ENCODE data around the gene RALGAPA2.

Gene RALGAPA2

DNA sequence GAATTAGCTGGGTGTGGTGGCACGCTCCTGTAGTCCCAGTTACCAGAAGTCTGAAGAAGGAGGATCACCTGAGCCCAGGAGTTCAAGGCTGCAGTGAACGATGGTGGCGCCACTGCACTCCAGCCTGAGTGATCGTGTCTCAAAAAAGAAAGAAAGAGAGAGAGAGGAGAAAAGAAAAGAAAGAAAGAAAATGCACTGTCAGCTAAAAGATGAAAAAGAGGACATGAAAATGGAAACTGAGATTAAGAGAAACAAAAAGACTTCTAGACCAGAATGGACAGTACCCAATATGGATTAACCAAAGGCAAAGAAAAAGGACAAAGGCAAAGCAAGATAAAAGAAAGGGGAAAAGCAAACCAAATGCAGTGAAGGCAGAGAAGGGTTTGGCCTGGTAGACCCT is 9.0 kb upstream of the RALGAPA2 start:
- no peak for DNase-seq (ENCODE audit: low read depth in 2 of 2)

DNA sequence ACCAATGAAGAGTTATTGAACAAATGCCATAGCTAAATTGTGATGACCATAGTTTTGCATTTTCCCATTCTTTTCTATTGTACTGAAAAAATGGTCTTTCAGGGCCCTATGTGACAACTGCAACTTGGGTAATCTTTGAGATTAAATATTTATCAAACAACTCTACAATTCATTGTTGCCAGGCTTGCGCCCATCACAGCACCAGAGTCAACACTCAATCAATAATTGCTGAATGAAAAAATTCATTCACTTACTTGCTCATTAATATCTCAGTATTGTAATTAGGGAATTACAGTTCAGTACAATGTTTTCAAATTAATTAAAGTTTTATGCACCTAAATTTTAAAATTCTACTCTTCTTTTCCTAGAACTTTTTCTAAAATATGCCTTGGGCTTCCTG is 7.7 kb upstream of the RALGAPA2 start:
- DNase-seq (ENCODE audit: low read depth in 2 of 2), result no peak

DNA sequence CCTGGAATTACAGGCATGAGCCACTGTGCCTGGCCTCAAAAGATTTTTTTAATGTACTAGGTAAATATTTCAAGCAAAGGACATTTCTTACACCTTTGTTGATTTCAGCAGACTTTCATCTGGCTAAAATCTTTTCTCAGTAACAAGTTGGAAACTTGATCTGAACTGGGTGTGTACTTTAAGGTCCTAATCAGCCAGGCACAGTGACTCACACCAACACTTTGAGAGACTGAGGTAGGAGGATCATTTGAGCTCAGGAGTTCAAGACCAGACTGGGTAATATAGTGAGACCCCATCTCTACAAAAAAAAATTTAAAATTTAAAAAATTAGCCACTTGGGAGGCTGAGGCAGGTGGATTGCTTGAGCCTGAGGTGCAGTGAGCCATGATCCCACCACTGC is 7.0 kb upstream of the RALGAPA2 start:
- no peak for DNase-seq (ENCODE audit: low read depth in 2 of 2)

DNA sequence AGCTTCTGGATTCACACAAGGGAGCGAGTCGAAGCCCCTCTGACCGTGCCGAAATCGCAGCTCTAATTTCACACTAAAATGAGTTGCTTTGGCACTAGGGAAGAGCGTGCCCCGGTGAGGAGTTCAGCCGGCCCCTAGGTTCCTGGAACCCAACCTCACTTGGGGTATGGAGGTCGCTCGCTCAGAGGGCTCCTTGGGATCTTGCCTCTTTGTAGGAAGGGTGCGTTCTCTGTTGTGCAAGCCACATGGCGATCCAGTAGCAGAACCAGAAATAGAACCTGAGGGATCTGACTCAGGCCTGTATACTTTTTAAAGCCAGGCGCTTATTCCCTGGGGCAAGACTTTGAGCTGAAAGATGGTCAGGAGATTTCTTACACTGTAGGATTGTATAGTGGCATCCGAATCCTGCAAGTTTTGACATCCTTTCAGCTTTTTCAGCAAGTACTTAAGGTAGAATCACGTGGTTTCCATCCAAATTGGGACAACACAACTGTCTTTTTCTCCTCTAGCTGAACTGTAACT is 861 bp upstream of the RALGAPA2 start:
- no peak for DNase-seq (ENCODE audit: low read depth in 2 of 2)

DNA sequence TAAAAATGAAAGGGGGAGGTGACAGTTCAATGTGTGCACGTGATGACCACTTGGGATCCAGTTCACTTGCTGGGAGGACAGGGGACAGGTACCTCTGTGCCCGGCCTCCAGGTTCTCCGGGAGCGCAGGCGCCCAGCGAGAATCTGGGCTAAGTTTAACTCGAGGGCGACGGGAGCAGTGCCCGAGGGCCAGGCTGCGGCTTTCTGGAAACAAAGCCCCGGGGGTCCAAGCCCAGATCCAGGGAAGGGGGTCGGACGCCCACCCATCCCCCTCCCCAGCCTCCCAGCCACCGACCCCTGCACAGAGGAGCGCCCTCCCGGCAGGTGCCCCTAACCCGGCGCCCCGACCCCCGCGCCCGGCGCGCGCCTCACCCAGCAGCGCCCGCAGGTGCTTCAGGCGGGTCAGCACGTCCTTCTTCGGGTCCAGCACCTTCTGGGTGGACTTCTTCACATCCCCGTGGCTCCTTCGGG is 405 bp downstream of the RALGAPA2 start:
- DNase-seq (ENCODE audit: low read depth in 2 of 2), result no peak

DNA sequence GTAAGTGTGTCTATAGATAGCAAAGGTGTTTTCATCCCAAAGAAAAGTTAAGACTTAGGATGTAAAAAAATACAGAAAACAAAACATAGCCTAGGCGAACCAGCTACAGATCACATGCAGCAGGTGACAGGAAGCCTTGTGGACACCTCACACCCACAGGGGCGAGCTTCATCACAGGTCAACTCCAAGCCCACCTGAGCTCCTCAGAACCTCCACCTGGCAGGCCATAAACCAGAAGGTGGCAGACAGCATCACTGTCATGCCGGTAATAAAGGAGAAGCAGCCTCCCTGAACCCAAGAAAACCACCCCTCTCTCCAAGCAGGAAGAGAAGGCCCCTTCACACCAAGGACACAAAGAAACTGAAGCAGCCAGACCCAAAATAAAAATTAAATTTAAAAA is 1.0 kb downstream of the RALGAPA2 start:
- DNase-seq (ENCODE audit: low read depth in 2 of 2), result no peak

DNA sequence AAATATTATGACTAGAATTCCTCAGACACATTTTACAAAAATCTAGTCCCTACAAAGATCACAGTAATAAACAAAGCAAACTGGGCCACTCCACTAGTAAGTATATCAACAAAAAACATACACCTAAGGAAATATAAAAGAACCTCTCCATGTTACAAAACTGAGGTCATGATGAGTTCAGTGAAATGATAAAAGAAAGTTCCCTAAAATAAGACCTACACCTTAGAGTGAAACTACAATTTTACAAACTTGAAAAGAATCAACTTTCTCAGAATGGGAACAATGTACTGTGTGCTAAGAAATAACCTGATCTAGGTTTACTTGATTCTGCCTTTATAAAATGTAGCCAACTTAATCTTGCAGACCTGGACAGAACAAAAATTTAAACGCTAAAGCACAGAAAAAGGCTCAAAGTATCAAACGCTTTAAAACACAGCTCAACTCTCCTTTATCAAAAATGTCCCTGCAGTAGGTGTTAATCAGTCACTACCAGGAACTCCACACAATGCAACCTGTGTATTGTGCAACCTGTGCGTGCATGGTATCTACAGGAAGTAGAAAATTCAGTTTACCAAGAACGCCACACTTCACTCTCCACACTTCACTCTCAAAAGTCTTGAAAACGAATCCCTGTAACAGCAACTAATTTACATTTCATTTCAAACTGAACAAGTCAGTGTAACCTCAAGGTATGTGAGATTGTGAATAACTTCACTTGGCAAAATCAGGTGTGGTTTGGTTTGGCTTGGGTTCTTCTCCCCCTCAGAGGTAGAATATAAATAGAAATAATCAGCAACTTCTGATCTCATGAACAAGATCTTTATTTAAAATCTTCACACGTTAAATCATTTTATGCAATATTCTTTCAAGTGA is 1.8 kb downstream of the RALGAPA2 start:
- no peak for DNase-seq (ENCODE audit: low read depth in 2 of 2)

DNA sequence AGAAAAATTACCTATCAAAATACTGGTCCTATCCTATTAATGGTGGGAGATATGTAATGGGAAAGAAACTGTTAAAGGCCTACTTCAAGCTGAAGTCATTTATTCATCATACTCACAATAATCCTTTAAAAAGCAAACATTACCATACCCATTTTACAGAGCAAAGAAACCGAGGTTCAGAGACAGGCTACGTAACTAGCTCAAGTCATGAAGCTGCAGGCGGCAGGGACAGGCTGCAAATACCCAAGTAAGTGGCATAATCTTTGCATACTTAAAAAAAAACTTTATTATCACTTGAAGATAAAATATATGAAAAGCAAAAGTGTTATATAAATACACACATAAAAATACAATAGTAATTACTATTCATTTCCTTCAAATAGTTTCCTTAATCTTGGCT is 2.6 kb downstream of the RALGAPA2 start:
- DNase-seq (ENCODE audit: low read depth in 2 of 2), result no peak

DNA sequence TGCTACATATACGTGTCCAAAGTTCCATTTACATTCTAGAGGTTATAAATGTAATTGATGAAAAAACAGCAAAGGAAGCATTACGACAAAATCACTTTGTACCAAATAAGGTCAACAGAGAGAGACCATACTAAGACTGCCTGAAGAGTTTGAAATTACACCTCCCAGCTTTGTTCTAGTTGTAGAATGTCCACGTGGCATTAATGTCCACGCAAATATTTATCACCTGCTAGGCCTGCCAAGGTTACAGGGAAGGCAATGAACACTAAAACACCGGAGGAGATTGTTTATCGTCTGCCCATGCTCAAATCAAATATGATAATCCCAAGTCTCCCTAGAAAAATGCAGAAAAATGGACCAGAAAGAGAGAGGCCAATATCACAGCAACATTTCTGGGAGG is 6.2 kb downstream of the RALGAPA2 start:
- DNase-seq (ENCODE audit: low read depth in 2 of 2), result no peak

DNA sequence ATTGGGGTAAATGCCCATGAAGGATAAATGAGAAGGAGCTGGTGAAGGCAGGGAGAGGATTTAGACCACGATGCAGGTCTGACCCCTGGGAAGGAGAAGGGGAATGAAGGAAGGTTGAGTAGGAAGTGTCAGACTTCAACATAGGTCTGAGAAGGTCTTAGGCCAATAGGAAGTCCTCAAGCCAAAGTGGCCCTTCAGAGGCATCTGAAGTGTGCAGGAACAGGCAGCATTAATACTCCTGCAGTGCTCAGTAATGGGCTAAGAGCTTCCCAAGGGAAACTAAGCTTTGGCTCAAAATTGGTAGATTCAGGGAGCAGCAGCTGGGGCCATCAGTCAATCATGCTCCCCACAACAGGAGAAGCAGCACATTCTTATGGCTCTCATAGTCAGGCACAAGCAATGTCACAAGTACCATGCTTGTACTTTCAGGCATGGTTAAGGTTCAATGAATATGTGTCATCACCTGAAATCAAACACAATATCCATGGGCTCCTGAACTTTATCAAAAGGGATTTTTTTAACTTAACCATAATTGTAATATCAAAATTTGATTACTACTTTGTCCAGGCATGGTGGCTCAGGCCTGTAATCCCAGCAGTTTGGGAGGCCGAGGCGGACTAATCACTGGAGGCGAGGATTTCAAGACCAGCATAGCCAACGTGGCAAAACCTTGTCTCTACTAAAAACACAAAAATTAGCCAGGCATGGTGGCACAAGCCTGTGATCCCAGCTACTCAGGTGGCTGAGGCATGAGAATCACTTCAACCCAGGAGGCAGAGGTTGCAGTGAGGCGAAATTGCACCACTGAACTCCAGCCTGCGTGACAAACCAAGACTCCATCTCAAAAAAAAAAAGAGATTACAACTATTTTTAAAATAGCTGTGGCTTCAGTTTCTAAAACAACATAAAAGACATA is 9.9 kb downstream of the RALGAPA2 start:
- DNase-seq (ENCODE audit: low read depth in 2 of 2), result no peak

DNA sequence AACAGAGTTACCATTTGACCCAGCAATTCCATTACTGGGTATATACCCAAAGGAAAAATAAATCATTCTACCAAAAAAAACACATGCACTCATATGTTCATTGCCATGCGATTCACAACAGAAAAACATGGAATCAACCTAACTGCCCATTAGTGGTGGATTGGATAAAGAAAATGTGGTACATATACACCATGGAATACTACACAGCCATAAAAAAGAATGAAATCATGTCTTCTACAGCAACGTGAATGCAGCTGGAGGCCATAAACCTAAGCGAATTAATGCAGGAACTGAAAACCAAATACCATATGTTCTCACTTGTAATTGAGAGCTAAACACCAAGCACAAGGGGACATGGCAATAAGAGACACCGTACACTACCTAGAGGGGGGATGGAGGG is 12.5 kb downstream of the RALGAPA2 start:
- no peak for DNase-seq (ENCODE audit: low read depth in 2 of 2)

DNA sequence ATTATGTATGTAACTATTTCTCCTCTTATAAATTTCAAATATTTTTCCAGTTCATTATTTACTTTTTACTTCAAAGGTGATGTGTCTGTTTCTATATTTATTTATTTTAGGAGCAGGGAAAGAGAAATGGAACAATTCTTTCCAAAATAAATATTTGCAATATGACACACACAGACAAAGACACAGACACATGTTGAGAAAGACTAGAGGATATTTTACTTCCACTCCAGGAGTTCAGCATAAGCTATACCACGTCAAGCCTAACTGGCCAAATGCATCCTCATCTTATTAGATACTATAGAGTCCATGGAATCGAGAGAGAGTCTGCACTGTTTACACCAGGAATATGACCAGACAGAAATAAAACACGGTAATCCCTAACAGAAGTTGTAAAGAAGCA is 13.3 kb downstream of the RALGAPA2 start:
- no peak for DNase-seq (ENCODE audit: low read depth in 2 of 2)

DNA sequence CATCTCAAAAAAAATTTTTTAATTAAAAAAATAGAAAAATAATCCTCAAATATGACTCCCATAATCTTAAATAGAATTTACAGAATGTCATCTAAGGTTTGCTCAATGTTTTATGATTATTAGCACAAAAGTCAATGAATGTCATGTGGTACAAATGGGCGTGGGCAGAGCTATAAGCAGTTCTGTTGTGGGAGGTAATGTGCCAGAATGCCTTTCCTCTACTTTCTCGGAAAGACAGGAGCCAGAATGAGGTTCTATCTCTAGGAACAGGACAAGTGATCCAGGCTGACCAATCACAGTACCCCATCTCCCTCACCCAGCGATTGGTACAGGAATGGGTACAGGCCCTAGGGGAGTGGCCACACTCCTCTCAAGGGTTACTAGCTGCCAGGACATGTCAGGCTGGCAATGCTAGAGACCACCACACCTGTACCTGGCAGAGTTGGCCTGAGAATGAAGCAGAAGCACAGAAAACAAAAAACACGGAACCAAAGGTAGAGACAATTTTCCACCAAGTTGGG is 15.1 kb downstream of the RALGAPA2 start:
- no peak for DNase-seq (ENCODE audit: low read depth in 2 of 2)

DNA sequence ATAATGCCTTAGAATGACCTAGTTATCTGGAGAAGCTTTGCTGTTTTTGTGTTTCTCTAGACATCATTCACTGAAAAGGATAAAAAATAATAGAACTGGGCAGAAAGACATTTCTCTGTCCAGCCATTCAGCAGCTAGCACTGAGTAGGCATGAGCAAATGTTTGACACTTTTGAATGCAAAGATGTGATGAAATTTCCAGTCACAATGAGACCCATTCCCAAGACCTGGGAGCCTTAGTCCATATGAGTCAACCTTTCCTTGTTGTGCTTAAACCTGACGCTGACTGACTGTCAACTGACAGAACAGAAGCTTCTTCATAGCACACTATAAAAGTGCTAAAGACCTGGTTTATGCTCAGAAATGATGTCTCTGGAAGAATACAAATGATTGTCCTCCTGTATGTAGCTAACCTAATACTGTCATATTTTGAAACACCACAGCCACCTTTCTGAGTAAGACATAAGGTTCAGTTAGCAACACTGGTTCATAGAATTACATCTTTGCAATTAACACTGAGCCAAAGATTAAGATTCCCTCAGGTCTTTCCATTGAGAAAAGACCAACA is 17.1 kb downstream of the RALGAPA2 start:
- DNase-seq (ENCODE audit: low read depth in 2 of 2), result no peak

DNA sequence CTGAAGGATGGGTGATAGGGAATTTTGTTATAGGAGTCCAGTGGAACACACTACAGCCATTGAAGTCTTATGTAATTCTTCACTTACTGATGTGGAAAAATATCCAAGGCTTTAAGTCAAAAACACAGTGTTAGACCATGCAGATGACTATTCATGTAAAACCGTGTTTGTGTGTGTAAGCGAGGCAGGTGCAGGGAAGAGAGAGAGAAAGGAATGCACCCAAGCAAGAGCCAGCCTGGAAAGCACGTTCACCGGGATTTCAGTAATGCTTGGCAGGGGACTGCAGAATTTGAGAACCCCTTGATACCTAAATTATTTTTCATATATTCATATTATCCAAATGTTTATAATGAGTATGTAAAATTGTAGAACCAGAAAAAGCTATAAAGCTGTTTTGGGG is 17.9 kb downstream of the RALGAPA2 start:
- DNase-seq (ENCODE audit: low read depth in 2 of 2), result no peak

DNA sequence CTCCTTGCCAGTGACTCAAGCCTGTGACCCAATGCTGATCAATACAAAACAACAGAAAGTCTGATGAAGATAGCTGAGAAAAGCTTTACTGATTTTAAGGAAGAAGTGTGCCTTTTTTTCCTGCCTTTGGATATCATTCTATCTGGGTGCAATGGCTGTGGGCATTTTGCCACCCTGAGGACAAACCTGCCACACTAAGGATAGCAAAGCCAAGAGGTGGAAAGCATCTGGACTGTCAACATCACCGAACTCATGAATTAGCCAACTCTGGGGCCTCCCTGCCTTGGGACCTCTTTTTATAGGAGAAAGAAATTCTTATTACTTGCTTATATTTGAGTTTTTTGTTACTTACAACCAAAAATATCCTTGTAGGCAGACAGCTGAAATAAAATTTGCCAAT is 19.9 kb downstream of the RALGAPA2 start:
- no peak for DNase-seq (ENCODE audit: low read depth in 2 of 2)

DNA sequence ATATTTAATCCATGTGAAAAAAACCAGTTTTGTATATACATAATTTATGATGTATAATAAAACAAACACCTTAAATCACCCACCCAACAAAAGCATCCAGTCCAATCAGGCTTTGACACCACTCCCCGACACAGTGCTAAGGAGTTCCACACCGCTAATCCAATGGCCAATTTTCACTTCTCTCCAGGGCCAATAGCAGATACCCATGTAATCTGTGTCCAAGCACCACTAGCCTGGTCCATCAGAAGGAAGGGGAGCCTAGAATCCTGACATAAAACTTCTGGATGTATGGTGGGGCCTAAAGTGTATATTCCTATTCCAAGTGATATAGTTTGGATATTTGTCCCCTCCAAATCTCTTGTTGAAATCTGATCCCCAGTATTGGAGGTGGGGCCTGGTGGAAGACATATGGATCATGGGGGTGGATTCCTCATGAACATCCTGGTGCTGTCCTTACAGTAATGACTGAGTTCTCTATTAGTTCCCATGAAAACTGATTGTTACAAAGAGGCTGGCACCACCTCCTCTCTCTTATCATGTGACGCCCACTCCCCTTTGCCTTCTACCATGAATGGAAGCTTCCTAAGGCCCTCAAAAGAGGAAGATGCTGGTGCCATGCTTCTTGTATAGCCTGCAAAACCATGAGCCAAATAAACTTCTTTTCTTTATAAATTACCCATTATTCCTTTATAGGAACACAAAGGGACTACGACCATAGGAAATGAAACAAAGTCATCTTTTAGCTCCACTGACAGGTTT is 20.8 kb downstream of the RALGAPA2 start:
- no peak for DNase-seq (ENCODE audit: low read depth in 2 of 2)

DNA sequence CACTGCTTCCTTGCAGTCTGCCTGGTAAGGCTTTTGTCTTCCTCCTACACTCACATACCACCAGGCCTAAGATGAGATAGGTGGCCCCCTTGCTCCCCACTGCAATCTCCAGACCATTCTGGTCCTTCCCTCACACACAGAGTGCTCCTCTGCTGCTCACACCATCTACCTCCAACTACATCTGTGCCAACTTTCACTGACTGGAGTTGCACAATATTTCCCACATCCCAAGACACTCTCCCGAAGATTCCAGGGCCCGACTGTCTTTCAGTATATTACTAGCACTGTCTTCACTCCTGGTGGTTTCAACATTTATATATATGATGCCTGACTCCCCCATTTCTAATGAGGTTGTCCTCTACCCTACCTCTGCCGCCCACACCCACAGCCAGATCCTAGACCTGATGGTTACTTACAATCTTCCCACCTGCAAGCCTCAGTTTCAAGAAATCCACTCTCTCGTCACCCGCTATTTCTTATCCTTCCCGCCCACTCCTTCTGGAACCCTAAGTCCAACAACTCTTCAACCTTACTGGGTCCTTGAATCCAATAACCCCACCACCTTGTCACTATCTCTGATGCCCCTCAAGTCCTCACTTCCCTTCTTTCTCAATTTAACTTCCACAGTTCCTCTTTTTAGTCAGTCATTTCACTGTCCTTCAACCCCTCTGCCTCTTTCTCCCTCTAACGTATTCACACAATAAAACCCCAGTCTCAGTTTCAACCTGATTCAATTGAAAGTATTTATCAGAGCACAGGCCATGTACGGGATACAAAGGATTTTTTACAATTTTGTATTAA is 21.6 kb downstream of the RALGAPA2 start:
- no peak for DNase-seq (ENCODE audit: low read depth in 2 of 2)

DNA sequence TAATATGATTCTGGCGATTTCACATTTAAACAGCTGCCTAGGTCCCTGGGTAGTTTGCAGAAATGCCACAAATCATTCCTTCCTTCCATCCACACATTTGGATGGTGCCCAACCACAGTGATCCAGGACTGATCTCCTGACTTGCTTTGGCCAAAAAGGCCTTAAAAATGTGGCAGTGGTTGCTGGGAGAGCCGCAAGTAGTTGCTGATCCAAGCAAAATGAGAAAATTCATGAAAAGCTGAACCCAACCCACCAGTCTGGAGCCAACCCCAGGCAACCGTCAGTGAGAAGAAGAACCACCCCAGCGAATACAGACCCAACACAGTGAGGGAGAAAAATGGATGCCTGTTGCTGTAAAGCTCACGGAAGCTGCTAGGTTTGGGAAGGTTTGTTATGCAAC is 25.1 kb downstream of the RALGAPA2 start:
- DNase-seq (ENCODE audit: low read depth in 2 of 2), result no peak

DNA sequence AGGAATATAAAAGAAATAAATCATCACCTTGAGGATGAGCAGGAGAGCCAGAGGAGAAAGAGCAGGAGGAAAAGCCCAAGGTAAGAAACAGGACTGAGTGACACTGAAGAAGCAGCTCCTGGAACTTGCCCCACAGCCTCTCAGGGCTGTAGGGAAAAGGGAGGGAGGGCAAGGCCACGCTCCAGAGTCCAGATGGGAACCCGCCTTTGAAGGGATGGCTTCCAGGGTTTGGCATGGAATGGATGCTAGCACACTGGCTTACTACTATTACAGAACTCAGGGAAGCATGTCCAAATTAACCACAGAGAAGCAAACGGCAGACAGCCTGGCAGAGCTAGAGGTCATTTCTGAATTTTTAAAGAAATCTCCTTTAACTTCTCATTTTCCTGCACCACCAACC is 26.8 kb downstream of the RALGAPA2 start:
- no peak for DNase-seq (ENCODE audit: low read depth in 2 of 2)
